ENCODE results near the gene LMBRD1. TPM values are rescaled to one million over a fixed set of nuclear protein-coding genes. Genes with fewer than 3 reads are reported as not detected.

Gene LMBRD1
- total RNA-seq, 1 donor from 2014 or later = 26.5 TPM

GRCh38 chr6:69816569-69816968 is 19.8 kb upstream of the LMBRD1 start:
- Mint-ChIP-seq H3K9me3 (ENCODE audit: unreplicated experiment) (no peaks in the 10 kb centered on the region), H3K36me3 (ENCODE audit: low read depth, unreplicated experiment) (peaks cover 3% of the 10 kb centered on the region), H3K27ac (ENCODE audit: unreplicated experiment) (peak overlapping the region; percentile 80), H3K4me3 (ENCODE audit: unreplicated experiment) (no peak overlapping the region), H3K4me1 (ENCODE audit: unreplicated experiment) (peaks cover 37% of the 10 kb centered on the region), H3K27me3 (ENCODE audit: unreplicated experiment) (no peaks in the 10 kb centered on the region)
- no peak for TF ChIP-seq CTCF (IDR thresholded peaks at IDR 0.05; ENCODE audit: unreplicated experiment)
- no peak for DNase-seq (ENCODE audit: low spot score)

GRCh38 chr6:69816026-69816425 is 19.2 kb upstream of the LMBRD1 start:
- no peak for DNase-seq (ENCODE audit: low spot score)
- Mint-ChIP-seq H3K4me1 (ENCODE audit: unreplicated experiment) (peaks cover 37% of the 10 kb centered on the region), H3K36me3 (ENCODE audit: low read depth, unreplicated experiment) (peaks cover 3% of the 10 kb centered on the region), H3K4me3 (ENCODE audit: unreplicated experiment) (no peak overlapping the region), H3K27ac (ENCODE audit: unreplicated experiment) (peak overlapping the region; percentile 30), H3K27me3 (ENCODE audit: unreplicated experiment) (no peaks in the 10 kb centered on the region), H3K9me3 (ENCODE audit: unreplicated experiment) (no peaks in the 10 kb centered on the region)
- no peak for TF ChIP-seq CTCF (IDR thresholded peaks at IDR 0.05; ENCODE audit: unreplicated experiment)

GRCh38 chr6:69813508-69813907 is 16.7 kb upstream of the LMBRD1 start:
- H3K36me3 Mint-ChIP-seq (ENCODE audit: low read depth, unreplicated experiment) = no peaks in the 10 kb centered on the region
- TF ChIP-seq CTCF (IDR thresholded peaks at IDR 0.05; ENCODE audit: unreplicated experiment) = no peak
- H3K4me3 Mint-ChIP-seq (ENCODE audit: unreplicated experiment) = no peak overlapping the region
- peaks cover 37% of the 10 kb centered on the region for H3K4me1 Mint-ChIP-seq (ENCODE audit: unreplicated experiment)
- no peaks in the 10 kb centered on the region for H3K27me3 Mint-ChIP-seq (ENCODE audit: unreplicated experiment)
- H3K27ac Mint-ChIP-seq (ENCODE audit: unreplicated experiment) = peak overlapping the region; percentile 38
- H3K9me3 Mint-ChIP-seq (ENCODE audit: unreplicated experiment) = no peaks in the 10 kb centered on the region
- no peak for DNase-seq (ENCODE audit: low spot score)

- no peak for TF ChIP-seq CTCF (IDR thresholded peaks at IDR 0.05; ENCODE audit: unreplicated experiment)
- no peak overlapping the region for H3K4me3 Mint-ChIP-seq (ENCODE audit: unreplicated experiment)
- no peak overlapping the region for H3K27ac Mint-ChIP-seq (ENCODE audit: unreplicated experiment)
- DNase-seq (ENCODE audit: low spot score) = no peak
- H3K9me3 Mint-ChIP-seq (ENCODE audit: unreplicated experiment) = no peaks in the 10 kb centered on the region
- H3K27me3 Mint-ChIP-seq (ENCODE audit: unreplicated experiment) = no peaks in the 10 kb centered on the region
- H3K36me3 Mint-ChIP-seq (ENCODE audit: low read depth, unreplicated experiment) = no peaks in the 10 kb centered on the region
- H3K4me1 Mint-ChIP-seq (ENCODE audit: unreplicated experiment) = peaks cover 37% of the 10 kb centered on the region
Observed at GRCh38 chr6:69812746-69813427, 16.1 kb upstream of the LMBRD1 start.

- no peak for DNase-seq (ENCODE audit: low spot score)
- Mint-ChIP-seq H3K4me1 (ENCODE audit: unreplicated experiment) (peaks cover 6% of the 10 kb centered on the region), H3K27me3 (ENCODE audit: unreplicated experiment) (peaks cover 3% of the 10 kb centered on the region), H3K36me3 (ENCODE audit: low read depth, unreplicated experiment) (no peaks in the 10 kb centered on the region), H3K9me3 (ENCODE audit: unreplicated experiment) (no peaks in the 10 kb centered on the region), H3K4me3 (ENCODE audit: unreplicated experiment) (no peak overlapping the region), H3K27ac (ENCODE audit: unreplicated experiment) (no peak overlapping the region)
- TF ChIP-seq CTCF (IDR thresholded peaks at IDR 0.05; ENCODE audit: unreplicated experiment) = no peak
Observed at GRCh38 chr6:69802995-69803394, 6.2 kb upstream of the LMBRD1 start.

Measured in endothelial cell (in vitro differentiated cells).